HG03469 (cell line): ENCODE data around the gene ARPC1A.
A peak's percentile ranks its signal among the peaks of the same experiment; 100 is the strongest.
"Not testable (repeated sequence)": the region's sequence is repeated elsewhere in the genome, so short reads cannot be mapped to it uniquely, and the experiment has no call there.

Experiments used
- ATAC-seq: cut with Tn5 transposase; IDR thresholded peaks from one replicate; pipeline ENCODE4 v1.9.1; 2021; ENCODE audit warnings: mild to moderate bottlenecking, moderate library complexity, moderate number of reproducible peaks; ENCODE audit not compliant: unreplicated experiment

ARPC1A gene

GRCh38 chr7:99407872-99408378 lies 82.2 kb downstream of the ARPC1A start:
- ATAC-seq: no peak

- ATAC-seq: peak; percentile 51
Measured at GRCh38 chr7:99408379-99409191, 82.9 kb downstream of the ARPC1A start, which contains the start of the genes BUD31 and PDAP1. TSS of gene BUD31 (plus strand) at chr7:99408969. CDS start at chr7:99411093, 2,124 bp downstream. TSS of gene PDAP1 (minus strand) at chr7:99408597. CDS start at chr7:99408548, 49 bp downstream.

GRCh38 chr7:99409192-99409572 lies 83.5 kb downstream of the ARPC1A start:
- ATAC-seq: no peak

- no peak for ATAC-seq
Measured at GRCh38 chr7:99409806-99410205, 84.1 kb downstream of the ARPC1A start.

GRCh38 chr7:99410635-99411034 lies 84.9 kb downstream of the ARPC1A start:
- no peak for ATAC-seq

- ATAC-seq: not testable (repeated sequence)
Measured at GRCh38 chr7:99415513-99416127, 89.9 kb downstream of the ARPC1A start.
